ENCODE measurements around the gene RBP3.

GRCh38 chr10:47379445-47379785 lies 31.3 kb downstream of the RBP3 start:
- TF ChIP-seq CTCF (IDR thresholded peaks at IDR 0.05; ENCODE audit: low read depth, low read length) = no peak
- no peak for TF ChIP-seq EZH2phosphoT487 (IDR thresholded peaks at IDR 0.05; ENCODE audit: low read depth)
